Measurements from ENCODE around the gene ADCY4. TPM values are rescaled to one million over a fixed set of nuclear protein-coding genes. Genes with fewer than 3 reads are reported as not detected.

The ADCY4 gene
- total RNA-seq, 4 donors from 2014 or later: 9.7 to 144 (median 45.6) TPM

- ATAC-seq (ENCODE audit: low FRiP score) (no peak), DNase-seq (ENCODE audit: low spot score) (no peak)
- TF ChIP-seq CTCF (IDR thresholded peaks at IDR 0.05): no peak
These were observed 35.2 kb upstream of the ADCY4 start for GRCh38 chr14:24369907-24370687.

- DNase-seq (ENCODE audit: low spot score): no peak
- TF ChIP-seq CTCF (IDR thresholded peaks at IDR 0.05): no peak
- ATAC-seq (ENCODE audit: low FRiP score): no peak
These were observed 34.6 kb upstream of the ADCY4 start for GRCh38 chr14:24369463-24369862.

- DNase-seq (ENCODE audit: low spot score): no peak
These were observed 33.8 kb upstream of the ADCY4 start for GRCh38 chr14:24368562-24369252.

GRCh38 chr14:24368212-24368561 lies 33.3 kb upstream of the ADCY4 start:
- no peak for TF ChIP-seq CTCF (IDR thresholded peaks at IDR 0.05)
- DNase-seq (ENCODE audit: low spot score): no peak
- no peak for ATAC-seq (ENCODE audit: low FRiP score)

More at GRCh38 chr14:24368562-24369252, 33.8 kb upstream of the ADCY4 start:
- no peak for ATAC-seq (ENCODE audit: low FRiP score)
- no peak for TF ChIP-seq CTCF (IDR thresholded peaks at IDR 0.05)

- ATAC-seq (ENCODE audit: low FRiP score) (peak; percentile 10), DNase-seq (ENCODE audit: low spot score) (no peak)
- no peak for TF ChIP-seq CTCF (IDR thresholded peaks at IDR 0.05)
These were observed 32.8 kb upstream of the ADCY4 start, which contains the start of gene NFATC4 for GRCh38 chr14:24367514-24368211. TSS of gene NFATC4 (plus strand) at chr14:24368184. CDS start at chr14:24368341, 157 bp downstream.

GRCh38 chr14:24366721-24367513 lies 32.0 kb upstream of the ADCY4 start:
- no peak for TF ChIP-seq CTCF (IDR thresholded peaks at IDR 0.05)
- ATAC-seq (ENCODE audit: low FRiP score): peak; percentile 76

More at GRCh38 chr14:24366721-24367513, 32.0 kb upstream of the ADCY4 start:
- peak; percentile 58 for DNase-seq (ENCODE audit: low spot score)
